Measurements from ENCODE around the gene ABCC11. TPM values are rescaled to one million over a fixed set of nuclear protein-coding genes. Genes with fewer than 3 reads are reported as not detected.
"Not testable (repeated sequence)": the region's sequence is repeated elsewhere in the genome, so short reads cannot be mapped to it uniquely, and the experiment has no call there.

ABCC11 gene
- total and polyA plus RNA-seq, 12 donors = 0.01 to 0.61 (median 0.24) TPM; not detected in 5

DNA sequence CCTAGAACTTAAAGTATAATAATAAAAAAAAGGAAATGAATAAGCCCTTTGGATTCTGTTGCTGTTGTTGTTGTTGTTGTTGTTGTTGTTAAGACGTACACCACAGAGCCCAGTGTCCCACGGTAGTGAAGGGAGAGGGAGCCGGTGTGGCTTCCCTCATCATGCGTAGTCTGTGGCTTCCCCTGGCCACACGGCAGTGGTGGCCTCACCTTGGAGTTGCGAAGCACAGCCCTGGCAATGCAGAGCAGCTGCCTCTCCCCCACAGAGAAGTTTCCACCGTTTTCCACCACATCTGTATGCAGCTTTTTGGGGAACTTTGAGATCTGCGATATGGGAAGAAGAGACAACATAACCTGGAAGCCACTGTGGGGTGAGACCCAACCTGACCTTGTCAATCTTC is 77.4 kb downstream of the ABCC11 start:
- TF ChIP-seq CTCF (IDR thresholded peaks at IDR 0.05) = no peak

DNA sequence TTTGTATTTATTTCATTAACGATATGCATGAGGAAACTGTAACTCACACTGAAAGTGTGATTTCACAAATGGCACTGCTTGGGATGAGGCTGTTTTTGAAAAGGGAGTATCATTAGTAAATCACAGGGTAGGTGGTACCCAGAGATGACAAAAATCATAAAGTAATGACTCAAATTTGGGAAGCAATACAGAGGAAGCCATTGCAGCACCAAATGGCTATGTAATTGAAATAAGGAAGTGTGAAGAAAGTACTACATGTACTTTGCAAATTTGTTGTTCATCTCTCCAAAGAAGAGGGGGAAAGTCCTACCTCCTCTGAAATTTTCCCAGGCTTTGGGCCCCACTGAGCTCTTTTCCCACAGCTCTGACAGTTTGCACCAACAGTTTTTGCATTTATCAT is 79.3 kb downstream of the ABCC11 start:
- intact Hi-C loops (cut with DNase I) = loop anchor here in 7 of 10 donors (5.0 to 10.0 kb wide), 8 partner anchors 913 to 1493 kb away; no protein-coding TSS in a partner anchor
- 81 to 92% methylated on average over 1 of the region's 1 CpG for WGBS, 2 donors
- ATAC-seq (no peak), DNase-seq (no peak)
- Histone ChIP-seq H3K36me3 (no peaks in the 10 kb centered on the region), H3K9me3 (no peaks in the 10 kb centered on the region), H3K27me3 (peaks cover 0 to 3% (median 0%) of the 10 kb centered on the region in 7 donors), H3K4me3 (no peak overlapping the region), H3K27ac (no peak overlapping the region), H3K4me1 (peaks cover 0 to 26% (median 7%) of the 10 kb centered on the region in 9 donors)
- no peak for TF ChIP-seq CTCF (IDR thresholded peaks at IDR 0.05)

More for the DNA sequence above, 77.4 kb downstream of the ABCC11 start:
- ATAC-seq = no peak
- intact Hi-C loops (cut with DNase I) = loop anchor here in 8 of 10 donors (5.0 to 10.0 kb wide), 8 partner anchors 915 to 1495 kb away; no protein-coding TSS in a partner anchor
- H3K27ac ChIP-seq = no peak overlapping the region
- H3K9me3 ChIP-seq = no peaks in the 10 kb centered on the region
- WGBS, 2 donors = 81% methylated on average over 8 of the region's 8 CpGs
- no peaks in the 10 kb centered on the region for H3K36me3 ChIP-seq
- DNase-seq = no peak
- peaks cover 0 to 22% (median 3%) of the 10 kb centered on the region in 9 donors for H3K4me1 ChIP-seq
- H3K27me3 ChIP-seq = peaks cover 0 to 3% (median 0%) of the 10 kb centered on the region in 7 donors
- no peak overlapping the region for H3K4me3 ChIP-seq

GRCh38 chr16:48166617-48167016 is 80.7 kb downstream of the ABCC11 start:
- WGBS, 2 donors = 94% methylated on average over 5 of the region's 5 CpGs
- not testable (repeated sequence) for ATAC-seq, H3K27ac ChIP-seq, H3K9me3 ChIP-seq, H3K36me3 ChIP-seq, H3K4me3 ChIP-seq, H3K27me3 ChIP-seq, DNase-seq
- H3K4me1 ChIP-seq = peaks cover 0 to 26% (median 7%) of the 10 kb centered on the region in 9 donors
- intact Hi-C loops (cut with DNase I) = loop anchor here in 7 of 10 donors (5.0 to 10.0 kb wide), 8 partner anchors 912 to 1492 kb away; no protein-coding TSS in a partner anchor

DNA sequence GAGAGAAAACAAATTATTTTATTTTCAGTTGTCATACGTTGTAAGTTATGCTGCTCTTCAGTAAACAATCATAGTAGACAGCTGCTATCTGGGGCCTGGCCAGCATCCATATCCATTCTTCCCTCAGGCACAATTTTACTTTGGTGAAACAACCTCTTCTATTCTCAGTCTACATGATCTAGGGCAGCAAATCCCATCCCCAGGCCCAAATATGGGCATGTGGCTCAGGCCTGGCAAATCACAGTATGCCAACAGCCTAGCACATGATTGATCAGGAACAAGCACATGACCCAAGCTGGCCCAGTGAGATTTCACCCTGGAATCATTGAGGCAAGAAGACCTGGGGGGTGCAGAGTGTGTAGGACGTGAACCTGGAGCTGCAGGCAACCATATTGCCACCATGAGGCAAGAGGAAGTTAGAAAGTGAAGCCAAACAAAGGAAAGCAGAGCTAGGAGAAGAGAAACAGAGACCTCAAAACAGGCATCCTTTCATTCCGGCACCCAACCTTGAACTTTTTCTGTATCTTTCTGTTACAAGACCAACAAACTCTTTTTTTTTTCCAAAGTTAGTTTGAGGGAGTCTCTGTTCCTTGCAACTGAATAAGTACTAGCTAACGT is 81.3 kb downstream of the ABCC11 start:
- Histone ChIP-seq H3K36me3 (no peaks in the 10 kb centered on the region), H3K27ac (no peak overlapping the region), H3K9me3 (no peaks in the 10 kb centered on the region), H3K27me3 (no peaks in the 10 kb centered on the region), H3K4me3 (no peak overlapping the region), H3K4me1 (peaks cover 0 to 26% (median 7%) of the 10 kb centered on the region in 9 donors)
- no peak for TF ChIP-seq CTCF (IDR thresholded peaks at IDR 0.05)
- no peak for ATAC-seq
- intact Hi-C loops (cut with DNase I) = loop anchor here in 9 of 10 donors (2.0 to 10.0 kb wide), 11 partner anchors 911 to 1491 kb away; no protein-coding TSS in a partner anchor
- no peak for DNase-seq
- 83 to 93% methylated on average over 4 of the region's 4 CpGs for WGBS, 2 donors
